Activated CD8-positive, alpha-beta T cell treated with anti-CD3 and anti-CD28 coated beads for 36 hours (primary cell): ENCODE results near the gene PTPRN2. TPM values are rescaled to one million over a fixed set of nuclear protein-coding genes. Genes with fewer than 3 reads are reported as not detected.

Source experiments
- ATAC-seq: fragments of 200-7000 bp; cut with Tn5 transposase; one replicate; pipeline ENCODE4 v1.10.0; 2021; ENCODE audit warnings: mild to moderate bottlenecking, moderate library complexity
- CTCF ChIA-PET: fragments of 350-600 bp; sonication (Branson Sonifier 250); formaldehyde crosslinking; loops from one replicate; lab custom pipeline; 2021; ENCODE audit warnings: antibody characterized with exemption; lab: Charles Lee
- POLR2A ChIA-PET: fragments of 350-600 bp; sonication (Branson Sonifier 250); formaldehyde crosslinking; loops from one replicate; lab custom pipeline; 2021; ENCODE audit warnings: antibody characterized with exemption; lab: Charles Lee
- DNase-seq: peaks from one replicate; pipeline ENCODE4 v3.0.0-alpha.2; 2020
- H3K27ac Mint-ChIP-seq: one replicate; pipeline ENCODE4 v1.8.0; 2021; ENCODE audit warnings: mild to moderate bottlenecking, mixed read lengths
- H3K27me3 Mint-ChIP-seq: one replicate; pipeline ENCODE4 v1.8.0; 2021; ENCODE audit warnings: mixed read lengths
- H3K36me3 Mint-ChIP-seq: one replicate; pipeline ENCODE4 v1.8.0; 2021; ENCODE audit warnings: low read depth, mixed read lengths
- H3K4me1 Mint-ChIP-seq: one replicate; pipeline ENCODE4 v1.8.0; 2021; ENCODE audit warnings: low read depth, mixed read lengths
- H3K4me3 Mint-ChIP-seq: one replicate; pipeline ENCODE4 v1.8.0; 2021; ENCODE audit warnings: mild to moderate bottlenecking, moderate library complexity, mixed read lengths
- H3K9me3 Mint-ChIP-seq: one replicate; pipeline ENCODE4 v1.8.0; 2021; ENCODE audit warnings: mixed read lengths
- intact Hi-C: fragments of 100-400 bp; cut with micrococcal nuclease; formaldehyde crosslinking; loops from one replicate; pipeline ENCODE4 v1.10.0; 2022
- total RNA-seq, 2 experiments: library from RNA; stranded (reverse); gene quantifications; one replicate each; pipeline ENCODE4 v1.2.3, GENCODE V29; 2021
- TF ChIP-seq, protein P1 (sequence below): fragments of 200-600 bp; IDR thresholded peaks from one replicate; pipeline ENCODE4 v1.8.0; 2022; ENCODE audit warnings: antibody characterized with exemption, mild to moderate bottlenecking

Gene PTPRN2
- total RNA-seq, 2 experiments from 2014 or later: 0.49 to 0.65 TPM

DNA sequence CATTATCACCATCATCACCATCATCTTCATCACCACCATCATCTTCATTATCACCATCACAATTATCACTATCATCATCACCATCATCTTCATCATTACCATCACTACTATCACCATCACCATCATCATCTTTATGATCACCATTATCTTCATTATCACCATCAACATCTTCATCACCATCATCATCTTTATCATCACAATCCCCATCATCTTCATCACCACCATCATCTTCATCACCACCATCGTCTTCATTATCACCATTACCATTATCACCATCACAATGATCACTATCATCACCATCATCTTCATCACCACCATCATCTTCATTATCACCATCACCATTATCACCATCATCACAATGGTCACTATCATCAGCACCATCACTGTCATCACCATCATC lies 621.1 kb downstream of the PTPRN2 start:
- Mint-ChIP-seq H3K9me3 (peaks cover 3% of the 10 kb centered on the region), H3K27ac (no peak overlapping the region), H3K4me3 (no peak overlapping the region), H3K4me1 (no peaks in the 10 kb centered on the region), H3K36me3 (no peaks in the 10 kb centered on the region), H3K27me3 (peaks cover 7% of the 10 kb centered on the region)
- DNase-seq: no peak
- ATAC-seq: no peak
- intact Hi-C loops: no loop called here
- TF ChIP-seq, protein P1, sequence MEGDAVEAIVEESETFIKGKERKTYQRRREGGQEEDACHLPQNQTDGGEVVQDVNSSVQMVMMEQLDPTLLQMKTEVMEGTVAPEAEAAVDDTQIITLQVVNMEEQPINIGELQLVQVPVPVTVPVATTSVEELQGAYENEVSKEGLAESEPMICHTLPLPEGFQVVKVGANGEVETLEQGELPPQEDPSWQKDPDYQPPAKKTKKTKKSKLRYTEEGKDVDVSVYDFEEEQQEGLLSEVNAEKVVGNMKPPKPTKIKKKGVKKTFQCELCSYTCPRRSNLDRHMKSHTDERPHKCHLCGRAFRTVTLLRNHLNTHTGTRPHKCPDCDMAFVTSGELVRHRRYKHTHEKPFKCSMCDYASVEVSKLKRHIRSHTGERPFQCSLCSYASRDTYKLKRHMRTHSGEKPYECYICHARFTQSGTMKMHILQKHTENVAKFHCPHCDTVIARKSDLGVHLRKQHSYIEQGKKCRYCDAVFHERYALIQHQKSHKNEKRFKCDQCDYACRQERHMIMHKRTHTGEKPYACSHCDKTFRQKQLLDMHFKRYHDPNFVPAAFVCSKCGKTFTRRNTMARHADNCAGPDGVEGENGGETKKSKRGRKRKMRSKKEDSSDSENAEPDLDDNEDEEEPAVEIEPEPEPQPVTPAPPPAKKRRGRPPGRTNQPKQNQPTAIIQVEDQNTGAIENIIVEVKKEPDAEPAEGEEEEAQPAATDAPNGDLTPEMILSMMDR: no peak
- ChIA-PET POLR2A (no interaction called here), CTCF (no interaction called here)

DNA sequence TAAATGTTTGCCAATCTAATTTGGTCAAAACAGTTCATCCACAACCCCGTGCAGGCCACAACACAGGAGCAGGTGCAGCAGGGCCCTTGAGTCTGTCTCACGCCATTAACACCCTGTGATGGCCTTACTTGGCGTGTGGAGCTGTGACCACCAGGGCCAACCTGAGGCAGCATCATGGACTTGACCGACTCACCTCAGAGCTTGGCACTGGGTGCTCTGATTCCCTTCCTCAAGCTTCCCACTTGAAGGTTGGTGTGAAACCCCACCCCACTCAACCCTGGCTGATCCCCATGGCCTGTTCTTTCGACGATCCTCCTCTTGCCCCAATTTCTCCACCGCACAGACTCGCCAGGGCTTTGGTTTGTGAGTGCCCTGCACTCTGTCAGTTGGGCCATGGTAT lies 623.1 kb downstream of the PTPRN2 start:
- TF ChIP-seq, protein P1: no peak
- Mint-ChIP-seq H3K4me1 (no peaks in the 10 kb centered on the region), H3K9me3 (no peaks in the 10 kb centered on the region), H3K36me3 (no peaks in the 10 kb centered on the region), H3K27ac (no peak overlapping the region), H3K27me3 (peaks cover 9% of the 10 kb centered on the region), H3K4me3 (no peak overlapping the region)
- ChIA-PET POLR2A (no interaction called here), CTCF (no interaction called here)
- intact Hi-C loops: no loop called here
- ATAC-seq (no peak), DNase-seq (no peak)

DNA sequence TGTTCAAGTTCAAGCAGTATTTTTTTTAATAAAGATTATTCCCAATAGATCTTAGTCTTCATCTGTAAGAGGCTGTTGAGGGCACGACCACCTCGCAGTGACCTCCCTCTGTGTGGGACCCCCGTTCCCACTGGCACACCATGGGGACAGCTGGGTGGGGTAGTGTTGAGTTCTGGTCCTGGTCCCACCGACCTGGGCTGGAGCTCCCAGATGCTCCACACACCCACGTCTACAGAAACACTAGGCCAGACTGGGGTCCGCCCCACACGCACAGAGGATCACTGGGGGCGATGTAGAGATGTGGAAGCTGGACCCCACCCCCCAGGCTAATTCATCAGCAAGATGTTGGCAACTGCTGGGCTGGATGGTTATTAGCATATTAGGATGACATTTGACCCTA lies 623.6 kb downstream of the PTPRN2 start:
- Mint-ChIP-seq H3K27ac (no peak overlapping the region), H3K27me3 (peaks cover 9% of the 10 kb centered on the region), H3K4me3 (no peak overlapping the region), H3K4me1 (no peaks in the 10 kb centered on the region), H3K9me3 (no peaks in the 10 kb centered on the region), H3K36me3 (no peaks in the 10 kb centered on the region)
- DNase-seq (no peak), ATAC-seq (no peak)
- TF ChIP-seq, protein P1: no peak
- intact Hi-C loops: no loop called here
- CTCF ChIA-PET: no interaction called here
- POLR2A ChIA-PET: no interaction called here

DNA sequence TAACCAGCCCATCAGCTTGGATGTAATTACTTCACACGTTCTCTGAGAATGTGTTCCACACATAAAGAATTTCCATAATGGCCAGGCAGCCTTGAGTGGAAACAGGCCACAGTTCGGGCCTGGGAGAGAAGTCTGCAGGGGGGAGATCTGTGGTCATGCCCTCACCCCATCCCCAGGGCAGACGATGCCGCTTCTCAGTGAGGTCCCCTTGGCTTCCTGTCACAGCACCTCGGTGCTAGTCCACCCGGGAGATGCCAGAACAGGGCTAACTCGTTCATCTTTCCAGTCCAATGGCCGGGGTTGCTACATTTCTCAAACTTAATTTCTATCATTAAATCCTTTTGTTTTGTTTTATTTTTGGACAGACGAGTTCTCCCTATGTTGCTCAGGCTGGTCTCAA lies 624.1 kb downstream of the PTPRN2 start:
- no peaks in the 10 kb centered on the region for H3K4me1 Mint-ChIP-seq
- H3K9me3 Mint-ChIP-seq: no peaks in the 10 kb centered on the region
- no peak overlapping the region for H3K4me3 Mint-ChIP-seq
- CTCF ChIA-PET: no interaction called here
- no peak overlapping the region for H3K27ac Mint-ChIP-seq
- peaks cover 9% of the 10 kb centered on the region for H3K27me3 Mint-ChIP-seq
- intact Hi-C loops: no loop called here
- no peaks in the 10 kb centered on the region for H3K36me3 Mint-ChIP-seq
- DNase-seq (no peak), ATAC-seq (no peak)
- POLR2A ChIA-PET: no interaction called here
- TF ChIP-seq, protein P1: no peak

DNA sequence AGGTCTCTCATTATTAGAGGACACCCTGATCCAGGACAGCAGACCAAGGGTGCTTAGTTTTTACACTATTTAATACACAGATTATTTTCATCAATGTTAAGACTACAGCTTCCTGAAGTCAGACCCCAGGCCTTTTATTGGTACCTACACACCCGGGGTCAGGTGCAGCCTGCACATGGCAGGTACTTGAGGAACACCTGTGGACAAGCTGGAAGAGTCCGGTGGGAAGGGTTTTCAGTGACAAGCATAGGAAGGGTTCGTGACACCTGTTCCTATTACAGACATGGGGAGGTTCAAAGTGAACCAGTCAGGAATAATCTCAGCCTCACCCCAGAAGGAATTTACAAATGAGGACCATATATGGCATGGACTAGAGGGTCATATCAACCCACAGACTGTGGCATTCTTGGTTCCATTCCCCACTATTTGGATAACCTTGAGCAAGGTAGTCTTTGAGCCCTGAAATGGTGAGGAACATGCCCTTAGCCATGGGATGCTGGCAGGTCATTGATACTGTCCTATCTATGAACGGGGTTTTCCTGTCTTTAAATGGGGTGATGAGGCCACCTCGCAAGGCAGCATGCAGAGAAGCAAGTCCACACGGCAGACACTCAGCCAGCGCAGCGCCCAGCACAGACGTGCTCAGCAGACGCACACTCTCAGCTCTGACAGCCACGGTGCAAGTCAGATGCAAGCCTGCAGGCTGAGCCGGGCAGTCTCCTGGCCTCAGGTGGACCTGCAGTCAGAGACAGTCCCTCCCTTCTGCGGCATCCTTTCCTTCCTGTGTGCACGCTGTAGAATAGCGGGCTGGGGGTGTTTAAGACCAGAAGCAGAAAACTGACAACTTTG lies 624.9 kb downstream of the PTPRN2 start:
- no peak overlapping the region for H3K4me3 Mint-ChIP-seq
- ChIA-PET POLR2A (no interaction called here), CTCF (no interaction called here)
- intact Hi-C loops: no loop called here
- H3K9me3 Mint-ChIP-seq: no peaks in the 10 kb centered on the region
- TF ChIP-seq, protein P1: no peak
- no peak overlapping the region for H3K27ac Mint-ChIP-seq
- DNase-seq: no peak
- no peak for ATAC-seq
- no peaks in the 10 kb centered on the region for H3K36me3 Mint-ChIP-seq
- H3K4me1 Mint-ChIP-seq: no peaks in the 10 kb centered on the region
- peaks cover 9% of the 10 kb centered on the region for H3K27me3 Mint-ChIP-seq
